OCI-LY3 (cell line): ENCODE data around the gene KANSL2.
"Not testable (repeated sequence)": the region's sequence is repeated elsewhere in the genome, so short reads cannot be mapped to it uniquely, and the experiment has no call there.

Experiments used
- EZH2phosphoT487 ChIP-seq: fragments of 200-600 bp; shearing (Covaris generic); IDR thresholded peaks from 2 replicates; pipeline ENCODE4 v1.6.1; 2018; ENCODE audit warnings: antibody characterized with exemption, mixed run types, low read depth
- TF ChIP-seq, protein P1 (sequence below): fragments of 200-600, 300-600 bp; sonication (generic); IDR thresholded peaks from 2 replicates; pipeline ENCODE4 v1.5.1; 2014; ENCODE audit warnings: antibody characterized with exemption, low read length, low read depth

DNA sequence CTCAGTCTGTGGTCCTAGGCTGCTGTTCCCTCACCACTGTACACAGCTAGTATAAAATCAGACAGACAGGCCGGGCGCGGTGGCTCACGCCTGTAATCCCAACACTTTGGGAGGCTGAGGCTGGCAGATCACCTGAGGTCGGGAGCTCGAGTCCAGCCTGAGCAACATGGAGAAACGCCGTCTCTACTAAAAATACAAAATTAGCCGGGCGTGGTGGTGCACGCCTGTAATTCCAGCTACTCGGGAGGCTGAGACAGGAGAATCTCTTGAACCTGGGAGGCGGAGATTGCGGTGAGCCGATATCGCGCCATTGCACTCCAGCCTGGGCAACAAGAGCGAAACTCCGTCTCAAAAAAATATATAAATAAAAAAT is 481 bp upstream of the KANSL2 start:
- TF ChIP-seq, protein P1, sequence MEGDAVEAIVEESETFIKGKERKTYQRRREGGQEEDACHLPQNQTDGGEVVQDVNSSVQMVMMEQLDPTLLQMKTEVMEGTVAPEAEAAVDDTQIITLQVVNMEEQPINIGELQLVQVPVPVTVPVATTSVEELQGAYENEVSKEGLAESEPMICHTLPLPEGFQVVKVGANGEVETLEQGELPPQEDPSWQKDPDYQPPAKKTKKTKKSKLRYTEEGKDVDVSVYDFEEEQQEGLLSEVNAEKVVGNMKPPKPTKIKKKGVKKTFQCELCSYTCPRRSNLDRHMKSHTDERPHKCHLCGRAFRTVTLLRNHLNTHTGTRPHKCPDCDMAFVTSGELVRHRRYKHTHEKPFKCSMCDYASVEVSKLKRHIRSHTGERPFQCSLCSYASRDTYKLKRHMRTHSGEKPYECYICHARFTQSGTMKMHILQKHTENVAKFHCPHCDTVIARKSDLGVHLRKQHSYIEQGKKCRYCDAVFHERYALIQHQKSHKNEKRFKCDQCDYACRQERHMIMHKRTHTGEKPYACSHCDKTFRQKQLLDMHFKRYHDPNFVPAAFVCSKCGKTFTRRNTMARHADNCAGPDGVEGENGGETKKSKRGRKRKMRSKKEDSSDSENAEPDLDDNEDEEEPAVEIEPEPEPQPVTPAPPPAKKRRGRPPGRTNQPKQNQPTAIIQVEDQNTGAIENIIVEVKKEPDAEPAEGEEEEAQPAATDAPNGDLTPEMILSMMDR: not testable (repeated sequence)
- TF ChIP-seq EZH2phosphoT487: not testable (repeated sequence)
